ENCODE data around the gene ZNF107. TPM values are rescaled to one million over a fixed set of nuclear protein-coding genes. Genes with fewer than 3 reads are reported as not detected.
"Not testable (repeated sequence)": the region's sequence is repeated elsewhere in the genome, so short reads cannot be mapped to it uniquely, and the experiment has no call there.

The ZNF107 gene
- total RNA-seq, 1 experiment from 2014 or later, result 7.3 TPM

DNA sequence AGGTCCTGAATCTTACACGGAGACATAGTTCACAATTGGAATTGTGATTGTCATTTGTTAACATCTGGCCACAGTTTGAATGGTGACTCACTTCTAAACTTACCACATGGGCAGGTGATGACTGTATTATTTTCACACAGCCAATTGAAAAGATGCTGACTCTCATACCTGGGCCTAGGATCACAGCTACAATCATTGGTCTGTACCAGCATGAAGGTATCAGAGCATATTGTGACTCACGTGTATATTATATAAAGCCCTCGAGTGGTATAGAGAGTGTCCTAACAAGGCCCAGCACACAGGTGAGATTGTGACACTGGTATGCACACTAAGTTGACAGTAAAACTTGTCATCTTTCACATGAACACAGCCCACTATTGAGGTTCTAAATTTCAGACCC, 9.4 kb upstream of the ZNF107 start:
- no peak for DNase-seq (ENCODE audit: low read depth in 1 of 2, low spot score in 2 of 2)
- Histone ChIP-seq H3K36me3 (no peaks in the 10 kb centered on the region), H3K4me1 (replicated peaks) (no peaks in the 10 kb centered on the region), H3K27me3 (replicated peaks) (no peaks in the 10 kb centered on the region), H3K9me3 (replicated peaks) (peaks cover 9% of the 10 kb centered on the region; the same call in 1 of the 2 replicates), H3K27ac (no peak overlapping the region), H3K4me3 (no peak overlapping the region)

DNA sequence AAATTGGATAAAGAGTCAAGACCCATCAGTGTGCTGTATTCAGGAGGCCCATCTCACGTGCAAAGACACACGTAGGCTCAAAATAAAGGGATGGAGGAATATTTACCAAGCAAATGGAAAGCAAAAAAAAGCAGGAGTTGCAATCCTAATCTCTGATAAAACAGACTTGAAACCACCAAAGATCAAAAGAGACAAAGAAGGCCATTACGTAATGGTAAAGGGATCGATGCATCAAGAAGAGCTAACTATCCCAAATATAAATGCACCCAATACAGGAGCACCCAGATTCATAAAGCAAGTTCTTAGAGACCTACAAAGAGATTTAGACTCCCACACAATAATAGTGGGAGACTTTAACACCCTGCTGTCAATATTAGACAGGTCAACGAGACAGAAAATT, 3.8 kb upstream of the ZNF107 start:
- not testable (repeated sequence) for H3K27ac ChIP-seq; H3K4me1 ChIP-seq (replicated peaks); H3K36me3 ChIP-seq; H3K9me3 ChIP-seq (replicated peaks); DNase-seq (ENCODE audit: low read depth in 1 of 2, low spot score in 2 of 2); H3K4me3 ChIP-seq; H3K27me3 ChIP-seq (replicated peaks)

DNA sequence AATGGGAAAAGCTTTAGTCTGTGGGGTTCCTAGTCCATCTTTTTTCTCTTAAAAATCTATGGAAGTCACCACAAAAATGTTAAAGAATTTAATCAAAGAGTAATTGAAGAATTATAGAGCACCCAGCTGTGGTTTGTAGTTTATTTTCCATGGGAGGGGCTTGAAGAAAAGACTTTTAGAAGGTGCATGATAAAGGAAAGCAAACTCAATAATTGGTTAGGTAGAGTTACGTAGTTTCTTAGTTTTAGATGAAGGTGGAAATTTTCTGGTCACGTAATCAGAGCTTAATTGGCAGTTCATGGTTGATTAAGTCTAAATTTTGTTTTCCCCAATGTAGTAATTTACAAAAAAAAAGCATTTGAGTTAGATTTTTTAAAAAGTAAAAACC, 724 bp downstream of the ZNF107 start:
- Histone ChIP-seq H3K4me3 (peak overlapping the region; percentile 71), H3K27me3 (replicated peaks) (no peaks in the 10 kb centered on the region), H3K9me3 (replicated peaks) (no peaks in the 10 kb centered on the region), H3K27ac (no peak overlapping the region; the same call in 1 of the 2 replicates), H3K4me1 (replicated peaks) (no peaks in the 10 kb centered on the region; the same call in 1 of the 2 replicates), H3K36me3 (peaks cover 22% of the 10 kb centered on the region)
- DNase-seq (ENCODE audit: low read depth in 1 of 2, low spot score in 2 of 2), result no peak

DNA sequence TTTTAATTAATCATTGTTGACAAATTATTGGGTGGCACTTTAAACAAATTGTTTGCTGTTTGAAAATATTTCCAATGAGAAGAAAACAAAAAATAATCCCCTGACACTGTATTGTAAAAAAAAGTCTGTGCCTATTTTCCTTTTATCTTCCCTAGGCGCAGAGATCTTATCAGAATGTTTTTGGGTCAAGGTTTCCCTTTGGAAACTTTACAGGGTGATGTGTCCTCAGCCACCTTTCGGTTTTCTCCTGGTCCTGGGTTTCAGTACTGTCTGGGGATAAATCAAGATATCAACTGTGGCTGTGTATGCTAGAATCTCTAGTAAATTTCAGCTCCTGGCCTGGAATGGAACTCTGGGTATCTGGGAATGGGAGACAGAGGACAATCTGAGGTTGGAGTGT, 1.4 kb downstream of the ZNF107 start:
- Histone ChIP-seq H3K36me3 (peaks cover 27% of the 10 kb centered on the region), H3K27me3 (replicated peaks) (no peaks in the 10 kb centered on the region), H3K27ac (no peak overlapping the region), H3K9me3 (replicated peaks) (no peaks in the 10 kb centered on the region), H3K4me3 (no peak overlapping the region; the same call in 1 of the 2 replicates), H3K4me1 (replicated peaks) (no peaks in the 10 kb centered on the region; the same call in 1 of the 2 replicates)
- no peak for DNase-seq (ENCODE audit: low read depth in 1 of 2, low spot score in 2 of 2)

DNA sequence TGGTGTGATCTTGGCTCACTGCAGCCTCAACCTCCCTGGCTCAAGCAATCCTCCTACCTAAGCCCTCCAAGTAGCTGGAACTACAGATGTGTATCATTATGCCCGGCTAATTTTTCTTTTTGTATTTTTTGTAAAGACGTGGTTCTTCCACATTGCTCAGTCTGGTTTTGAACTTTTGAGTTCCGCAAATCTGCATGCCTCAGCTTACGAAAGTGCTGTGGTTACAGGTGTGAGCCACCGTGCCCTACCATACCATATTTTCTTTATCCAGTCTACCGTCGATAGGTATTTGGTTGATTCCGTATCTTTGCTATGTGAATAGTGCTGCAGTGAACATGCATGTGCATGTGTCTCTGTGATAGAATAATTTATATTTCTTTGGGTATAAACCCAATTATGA, 6.5 kb downstream of the ZNF107 start:
- Histone ChIP-seq H3K4me3 (no peak overlapping the region), H3K36me3 (peaks cover 33% of the 10 kb centered on the region), H3K27me3 (replicated peaks) (no peaks in the 10 kb centered on the region), H3K4me1 (replicated peaks) (no peaks in the 10 kb centered on the region; the same call in 1 of the 2 replicates), H3K27ac (no peak overlapping the region), H3K9me3 (replicated peaks) (peaks cover 6% of the 10 kb centered on the region; the same call in 1 of the 2 replicates)
- DNase-seq (ENCODE audit: low read depth in 1 of 2, low spot score in 2 of 2), result no peak

DNA sequence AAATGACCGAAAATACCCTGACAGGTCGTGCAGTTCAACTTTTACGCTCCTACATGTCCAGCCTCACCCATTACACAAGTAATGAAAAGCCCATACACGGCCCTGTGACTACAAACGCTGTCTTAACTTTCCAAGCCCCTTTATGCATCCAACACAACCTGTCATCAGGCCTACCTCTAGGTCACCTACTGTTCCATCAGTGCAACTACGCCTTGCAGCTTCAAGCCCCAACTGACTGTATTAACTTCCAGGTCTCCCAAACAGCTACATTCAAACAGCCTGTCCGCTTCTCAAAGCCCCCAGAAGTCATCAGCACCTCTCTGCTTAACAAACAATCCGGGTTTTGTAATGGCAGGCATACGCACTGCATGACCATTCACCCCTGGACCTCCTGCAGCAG, 19.2 kb downstream of the ZNF107 start:
- no peaks in the 10 kb centered on the region for H3K4me1 ChIP-seq (replicated peaks)
- no peak for DNase-seq (ENCODE audit: low read depth in 1 of 2, low spot score in 2 of 2)

DNA sequence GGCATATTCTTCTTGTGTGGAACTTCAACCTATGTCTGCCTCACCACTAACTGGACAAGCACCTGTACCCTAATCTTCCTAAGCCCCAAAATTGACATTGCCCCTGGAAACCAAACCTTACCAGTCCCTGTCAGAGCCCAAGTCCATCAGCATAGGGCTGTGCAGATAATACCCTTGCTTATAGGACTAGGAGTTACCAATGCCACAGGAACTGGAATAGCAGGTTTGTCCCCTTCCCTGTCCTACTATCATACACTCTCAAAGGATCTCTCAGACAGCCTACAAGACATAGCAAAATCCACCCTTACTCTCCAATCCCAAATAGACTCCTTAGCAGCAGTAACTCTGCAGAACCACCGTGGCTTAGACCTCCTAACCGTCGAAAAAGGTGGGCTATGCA, 19.8 kb downstream of the ZNF107 start:
- H3K4me1 ChIP-seq (replicated peaks), result no peaks in the 10 kb centered on the region
- no peak for DNase-seq (ENCODE audit: low read depth in 1 of 2, low spot score in 2 of 2)
- H3K36me3 ChIP-seq, result peaks cover 60% of the 10 kb centered on the region
- H3K27me3 ChIP-seq (replicated peaks), result no peaks in the 10 kb centered on the region
- H3K4me3 ChIP-seq, result no peak overlapping the region
- H3K27ac ChIP-seq, result no peak overlapping the region
- H3K9me3 ChIP-seq (replicated peaks), result no peaks in the 10 kb centered on the region; the same call in none of the 2 replicates

More for the DNA sequence above, 19.2 kb downstream of the ZNF107 start:
- Histone ChIP-seq H3K27me3 (replicated peaks) (no peaks in the 10 kb centered on the region), H3K36me3 (peaks cover 66% of the 10 kb centered on the region), H3K4me3 (no peak overlapping the region), H3K9me3 (replicated peaks) (no peaks in the 10 kb centered on the region; the same call in none of the 2 replicates), H3K27ac (no peak overlapping the region)

DNA sequence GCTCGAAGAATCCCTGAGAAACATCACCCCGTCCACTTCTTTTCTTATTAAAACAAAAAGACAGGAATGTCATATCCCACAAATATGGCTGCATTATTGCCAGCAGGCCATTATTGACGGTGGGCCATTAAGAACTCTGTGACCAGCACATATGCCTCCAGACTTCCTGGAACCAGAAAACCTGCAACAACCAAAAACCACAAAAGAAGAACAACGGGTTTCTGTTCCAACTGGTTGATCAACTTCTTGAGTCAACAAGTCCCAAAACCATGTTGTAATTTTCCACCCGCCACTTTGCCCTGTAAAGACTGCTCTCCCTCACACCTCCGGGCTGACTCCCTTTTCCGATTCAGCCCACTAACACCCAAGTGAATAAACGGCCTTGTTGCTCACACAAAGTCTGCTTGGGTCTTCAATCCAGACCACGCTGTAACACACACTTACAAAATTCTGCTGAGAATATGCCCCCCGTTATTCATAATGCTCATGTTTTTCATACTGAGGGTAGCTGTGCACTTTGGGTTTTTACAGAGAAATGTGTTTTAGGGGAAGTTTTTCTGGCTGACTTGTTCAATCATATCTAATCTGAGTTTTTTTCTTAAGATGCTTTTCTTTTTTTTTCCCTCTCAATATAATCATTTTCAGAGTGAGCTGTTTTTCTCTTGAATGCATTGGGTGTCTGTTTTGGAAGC, 20.7 kb downstream of the ZNF107 start:
- no peak for DNase-seq (ENCODE audit: low read depth in 1 of 2, low spot score in 2 of 2)
- H3K27me3 ChIP-seq (replicated peaks), result no peaks in the 10 kb centered on the region
- no peaks in the 10 kb centered on the region for H3K4me1 ChIP-seq (replicated peaks)
- peaks cover 60% of the 10 kb centered on the region for H3K36me3 ChIP-seq
- H3K27ac ChIP-seq, result no peak overlapping the region
- H3K4me3 ChIP-seq, result no peak overlapping the region
- no peaks in the 10 kb centered on the region; the same call in none of the 2 replicates for H3K9me3 ChIP-seq (replicated peaks)

DNA sequence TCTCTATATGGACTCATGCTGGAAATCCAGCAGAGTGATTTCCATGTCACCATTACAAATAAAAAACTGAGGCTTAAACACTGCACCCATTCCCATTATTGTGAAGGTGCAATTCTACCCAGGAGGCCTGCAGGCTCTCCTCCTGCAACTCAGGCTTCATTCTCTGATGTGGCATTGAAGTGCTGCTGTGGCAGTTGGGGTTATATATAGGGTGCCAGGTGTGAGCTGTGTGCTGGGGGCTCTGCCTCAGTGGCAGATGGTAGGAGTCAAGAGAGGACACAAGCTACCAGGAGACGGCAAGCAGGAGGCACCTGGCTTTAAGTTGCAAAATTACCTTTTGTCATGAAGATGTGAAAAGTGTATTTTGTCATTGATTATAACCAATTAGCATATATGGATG, 21.3 kb downstream of the ZNF107 start:
- Histone ChIP-seq H3K27me3 (replicated peaks) (no peaks in the 10 kb centered on the region), H3K4me3 (no peak overlapping the region), H3K27ac (no peak overlapping the region), H3K36me3 (peaks cover 60% of the 10 kb centered on the region), H3K4me1 (replicated peaks) (no peaks in the 10 kb centered on the region), H3K9me3 (replicated peaks) (no peaks in the 10 kb centered on the region; the same call in none of the 2 replicates)
- DNase-seq (ENCODE audit: low read depth in 1 of 2, low spot score in 2 of 2), result no peak

DNA sequence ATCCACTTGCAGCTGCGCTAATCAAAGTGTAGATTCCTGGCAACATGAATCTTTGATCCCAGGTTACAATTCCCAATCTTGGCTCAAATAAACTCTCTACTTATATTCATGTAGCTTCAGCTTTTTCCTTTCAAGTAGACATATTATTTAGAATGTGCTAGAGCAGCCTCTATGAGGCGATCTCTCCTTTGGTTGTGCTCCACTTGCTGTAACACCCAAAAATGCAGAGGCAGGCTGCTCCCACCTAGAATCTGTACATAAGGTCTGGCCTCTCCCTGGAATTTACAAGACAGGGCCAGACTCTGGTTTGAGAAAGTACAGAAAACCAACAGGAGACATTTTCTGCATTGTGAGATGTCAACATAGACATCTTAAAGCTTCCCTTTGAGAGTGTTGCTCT, 23.1 kb downstream of the ZNF107 start:
- no peak overlapping the region for H3K4me3 ChIP-seq
- H3K27ac ChIP-seq, result no peak overlapping the region
- H3K9me3 ChIP-seq (replicated peaks), result no peaks in the 10 kb centered on the region; the same call in none of the 2 replicates
- peaks cover 49% of the 10 kb centered on the region for H3K36me3 ChIP-seq
- H3K4me1 ChIP-seq (replicated peaks), result no peaks in the 10 kb centered on the region
- no peak for DNase-seq (ENCODE audit: low read depth in 1 of 2, low spot score in 2 of 2)
- no peaks in the 10 kb centered on the region for H3K27me3 ChIP-seq (replicated peaks)

DNA sequence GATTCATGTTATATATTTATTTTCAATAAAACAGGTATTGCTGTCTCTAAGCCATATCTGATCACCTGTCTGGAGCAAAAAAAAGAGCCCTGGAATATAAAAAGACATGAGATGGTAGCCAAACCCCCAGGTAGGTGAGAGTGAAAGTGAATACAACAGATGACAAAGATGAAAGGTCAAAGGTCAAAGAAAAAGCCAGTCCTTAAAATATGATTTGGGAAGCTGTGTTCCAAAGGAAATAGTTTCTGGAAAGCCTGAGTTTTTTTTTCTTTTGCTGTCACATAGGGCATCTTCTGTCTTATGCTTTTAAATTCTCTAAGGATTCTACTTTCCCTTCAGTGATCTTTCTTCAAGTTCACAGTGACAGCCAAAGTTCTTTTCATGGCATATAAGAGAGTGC, 25.9 kb downstream of the ZNF107 start:
- Histone ChIP-seq H3K27me3 (replicated peaks) (no peaks in the 10 kb centered on the region), H3K36me3 (peaks cover 34% of the 10 kb centered on the region), H3K4me3 (no peak overlapping the region), H3K4me1 (replicated peaks) (no peaks in the 10 kb centered on the region), H3K27ac (no peak overlapping the region), H3K9me3 (replicated peaks) (peaks cover 4% of the 10 kb centered on the region; the same call in 1 of the 2 replicates)
- DNase-seq (ENCODE audit: low read depth in 1 of 2, low spot score in 2 of 2), result no peak

DNA sequence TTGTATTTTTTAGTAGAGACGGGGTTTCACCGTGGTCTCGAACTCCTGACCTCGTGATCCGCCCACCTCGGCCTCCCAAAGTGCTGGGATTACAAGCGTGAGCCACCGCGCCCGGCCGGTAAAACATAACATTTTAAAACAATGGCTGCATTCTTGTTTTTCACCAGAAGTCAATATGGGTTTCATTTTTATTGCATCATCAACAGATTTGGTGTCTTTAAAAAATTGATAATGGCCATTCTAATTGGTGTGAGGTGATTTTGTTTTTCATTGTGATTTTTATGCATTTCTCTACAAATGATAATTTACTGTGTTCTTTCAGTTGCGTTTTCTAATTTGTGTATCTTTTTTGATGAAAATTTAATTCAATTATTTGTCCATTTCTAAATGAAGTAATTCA, 31.9 kb downstream of the ZNF107 start:
- H3K27ac ChIP-seq; DNase-seq (ENCODE audit: low read depth in 1 of 2, low spot score in 2 of 2); H3K9me3 ChIP-seq (replicated peaks); H3K4me3 ChIP-seq; H3K27me3 ChIP-seq (replicated peaks); H3K4me1 ChIP-seq (replicated peaks): not testable (repeated sequence)
- H3K36me3 ChIP-seq, result peaks cover 24% of the 10 kb centered on the region

DNA sequence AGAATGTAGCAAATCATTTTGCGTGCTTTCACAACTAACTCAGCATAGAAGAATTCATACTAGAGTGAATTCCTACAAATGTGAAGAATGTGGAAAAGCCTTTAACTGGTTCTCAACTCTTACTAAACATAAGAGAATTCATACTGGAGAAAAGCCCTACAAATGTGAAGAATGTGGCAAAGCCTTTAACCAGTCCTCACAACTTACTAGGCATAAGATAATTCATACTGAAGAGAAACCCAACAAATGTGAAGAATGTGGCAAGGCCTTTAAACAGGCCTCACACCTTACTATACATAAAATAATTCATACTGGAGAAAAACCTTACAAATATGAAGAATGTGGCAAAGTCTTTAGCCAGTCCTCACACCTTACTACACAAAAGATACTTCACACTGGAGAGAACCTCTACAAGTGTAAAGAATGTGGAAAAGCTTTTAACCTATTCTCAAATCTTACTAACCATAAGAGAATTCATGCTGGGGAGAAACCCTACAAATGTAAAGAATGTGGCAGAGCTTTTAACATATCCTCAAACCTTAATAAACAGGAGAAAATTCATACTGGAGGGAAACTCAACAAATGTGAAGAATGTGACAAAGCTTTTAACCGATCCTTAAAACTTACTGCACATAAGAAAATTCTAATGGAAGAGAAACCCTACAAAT, 40.8 kb downstream of the ZNF107 start:
- no peak for DNase-seq (ENCODE audit: low read depth in 1 of 2, low spot score in 2 of 2)
- no peaks in the 10 kb centered on the region for H3K4me1 ChIP-seq (replicated peaks)
- H3K27ac ChIP-seq, result no peak overlapping the region
- no peak overlapping the region for H3K4me3 ChIP-seq
- no peaks in the 10 kb centered on the region for H3K27me3 ChIP-seq (replicated peaks)
- H3K36me3 ChIP-seq, result peaks cover 11% of the 10 kb centered on the region; the same call in 1 of the 2 replicates
- H3K9me3 ChIP-seq (replicated peaks), result peaks cover 19% of the 10 kb centered on the region

DNA sequence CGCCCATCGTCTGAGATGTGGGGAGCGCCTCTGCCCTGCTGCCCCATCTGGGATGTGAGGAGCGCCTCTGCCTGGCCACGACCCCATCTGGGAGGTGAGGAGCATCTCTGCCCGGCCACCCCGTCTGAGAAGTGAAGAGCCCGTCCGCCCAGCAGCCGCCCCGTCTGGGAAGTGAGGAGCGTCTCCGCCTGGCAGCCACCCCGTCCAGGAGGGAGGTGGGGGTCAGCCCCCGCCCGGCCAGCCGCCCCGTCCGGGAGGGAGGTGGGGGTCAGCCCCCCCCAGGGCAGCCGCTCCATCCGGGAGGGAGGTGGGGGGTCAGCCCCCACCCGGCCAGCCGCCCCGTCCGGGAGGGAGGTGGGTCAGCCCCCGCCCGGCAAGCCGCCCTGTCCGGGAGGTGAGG, 52.0 kb downstream of the ZNF107 start:
- not testable (repeated sequence) for H3K27me3 ChIP-seq (replicated peaks); H3K27ac ChIP-seq; H3K9me3 ChIP-seq (replicated peaks); H3K36me3 ChIP-seq; H3K4me1 ChIP-seq (replicated peaks); H3K4me3 ChIP-seq; DNase-seq (ENCODE audit: low read depth in 1 of 2, low spot score in 2 of 2)

All from SJSA1 (cell line).